HG03025 (cell line): ENCODE results near the gene FAIM2.

ENCODE experiments used
- ATAC-seq: cut with Tn5 transposase; IDR thresholded peaks from one replicate; pipeline ENCODE4 v1.9.1; 2021; ENCODE audit warnings: mild to moderate bottlenecking, moderate library complexity; ENCODE audit not compliant: unreplicated experiment, low FRiP score

The FAIM2 gene

DNA sequence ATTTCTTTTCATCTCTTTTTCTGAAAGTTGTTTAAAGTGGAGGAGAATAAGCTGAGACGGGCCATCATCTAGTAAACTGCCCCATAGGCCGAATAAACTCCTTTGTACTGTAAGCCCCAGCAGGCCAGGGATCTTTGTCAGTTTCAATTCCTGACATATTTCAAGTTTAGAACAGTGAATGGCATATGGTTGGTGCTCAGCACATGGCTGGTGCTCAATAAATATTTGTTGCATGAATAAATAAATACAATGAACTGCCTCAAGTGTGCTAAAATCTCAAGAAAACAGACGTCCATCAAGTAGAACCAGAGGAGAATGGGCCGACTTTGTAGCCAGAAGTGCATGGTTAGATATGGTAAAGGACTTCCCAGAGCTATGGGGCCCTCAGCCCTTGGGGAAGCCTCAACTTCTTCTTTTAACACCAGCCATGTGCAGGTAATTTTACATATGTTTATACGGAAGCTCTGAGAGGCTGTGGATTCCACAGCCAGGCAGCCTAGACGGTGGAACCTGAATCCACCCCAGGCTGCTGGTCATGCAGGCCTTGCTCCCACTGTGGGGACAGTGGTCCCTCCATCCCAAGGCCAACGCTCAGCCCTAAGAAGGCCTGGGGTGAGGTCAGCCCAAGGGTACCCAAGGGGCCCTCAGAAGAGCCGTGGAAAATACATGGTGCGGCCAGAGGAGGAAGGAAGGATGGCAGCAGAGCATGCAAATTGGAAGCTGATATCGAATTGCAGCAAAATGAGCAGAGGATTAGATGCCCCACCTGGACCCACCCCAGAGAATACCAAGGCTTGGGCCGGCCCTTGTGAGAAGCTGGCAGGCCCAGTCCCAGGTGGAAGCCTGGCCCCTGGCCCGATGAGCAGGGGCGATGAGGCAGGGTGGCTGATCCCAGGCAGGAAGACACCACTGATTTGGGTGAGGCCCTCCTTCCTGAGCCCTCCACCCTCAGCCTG, 38.1 kb upstream of the FAIM2 start:
- no peak for ATAC-seq

DNA sequence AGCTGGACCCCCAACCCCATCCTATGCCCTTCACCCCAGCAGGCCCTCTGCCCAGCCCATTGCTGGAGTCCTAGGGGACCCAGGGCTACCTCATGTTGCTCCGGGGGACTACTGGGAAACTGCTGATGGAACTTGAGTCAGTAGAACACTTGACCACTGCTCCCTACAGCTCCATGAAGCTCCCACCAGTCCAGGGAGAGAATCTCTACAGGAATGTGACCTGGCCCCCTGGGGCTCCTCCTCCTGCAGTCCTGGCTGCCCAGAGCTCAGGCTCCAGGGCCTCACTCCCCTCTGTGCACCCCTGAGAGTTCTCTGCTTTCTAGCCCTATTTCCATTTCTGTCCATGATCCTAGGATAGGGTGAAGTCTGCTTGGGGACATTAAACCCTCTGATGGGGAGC, 36.0 kb upstream of the FAIM2 start:
- ATAC-seq: no peak

DNA sequence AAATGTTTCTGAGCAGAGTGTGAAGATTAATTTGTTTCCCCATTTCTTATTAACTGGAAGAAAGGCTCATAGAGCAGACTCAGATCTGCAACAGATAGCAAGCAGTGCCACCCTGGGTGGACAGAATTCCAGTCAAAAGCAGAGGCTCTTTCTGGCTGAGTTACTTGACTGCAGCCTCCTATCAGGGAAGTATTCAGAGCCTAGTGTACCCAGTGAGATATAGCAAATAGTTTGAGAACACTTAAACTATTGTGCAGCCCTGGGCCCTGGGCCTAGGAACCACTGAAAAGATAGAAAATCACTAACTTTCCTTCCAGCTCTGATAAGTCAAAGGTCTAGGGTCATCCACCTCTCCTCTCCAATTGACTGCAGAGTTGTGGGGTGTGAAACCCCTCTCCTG, 35.6 kb upstream of the FAIM2 start:
- no peak for ATAC-seq

DNA sequence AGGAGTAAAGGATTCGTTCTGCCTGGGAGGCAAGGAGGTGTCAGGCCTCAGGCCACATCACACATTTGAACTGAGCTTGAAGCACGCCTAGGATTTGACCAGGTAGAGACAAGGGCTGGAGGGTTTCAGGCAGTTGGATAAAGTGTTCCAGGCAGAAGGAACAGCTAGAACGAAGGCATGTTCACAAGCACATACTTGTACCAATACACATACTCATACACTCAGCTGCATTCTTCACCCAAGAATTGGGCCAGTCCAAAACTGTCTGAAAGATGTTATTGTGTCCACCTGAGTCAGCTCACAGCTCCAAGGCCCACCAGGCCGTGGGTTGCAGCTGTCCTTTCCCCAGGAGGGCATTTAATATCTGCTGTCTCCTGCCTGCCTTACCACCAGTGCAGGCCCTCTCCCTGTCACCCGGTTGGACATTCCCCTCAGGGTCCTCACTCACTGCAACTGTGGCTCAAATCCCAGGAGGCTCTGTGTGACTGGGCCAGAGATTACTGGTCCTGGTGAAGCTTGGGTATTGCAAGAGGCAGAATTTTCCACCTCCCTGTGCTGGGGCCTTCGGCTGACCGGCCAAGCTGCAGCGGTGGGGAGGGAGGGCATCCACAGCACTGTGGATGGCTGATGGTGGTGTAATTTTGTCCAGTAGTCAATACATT, 34.1 kb upstream of the FAIM2 start:
- no peak for ATAC-seq

DNA sequence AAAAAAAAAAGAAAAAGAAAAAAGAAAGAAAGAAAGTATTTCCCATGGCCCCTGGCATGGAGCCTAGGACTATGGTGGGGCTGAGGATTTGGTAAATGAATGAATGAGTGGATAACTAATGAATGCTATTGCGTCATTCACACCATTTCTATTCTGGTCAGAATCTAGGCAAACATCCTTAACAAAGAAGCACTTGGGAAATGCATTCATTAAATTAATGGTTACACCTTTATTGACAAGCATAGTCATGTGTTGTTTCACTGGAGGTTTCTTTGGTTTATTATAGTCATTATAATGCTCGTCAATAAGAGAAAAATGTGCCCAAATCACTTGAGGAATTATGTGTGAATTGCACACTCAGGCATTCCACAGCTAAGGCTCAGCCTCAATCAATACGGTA, 33.2 kb upstream of the FAIM2 start:
- no peak for ATAC-seq

DNA sequence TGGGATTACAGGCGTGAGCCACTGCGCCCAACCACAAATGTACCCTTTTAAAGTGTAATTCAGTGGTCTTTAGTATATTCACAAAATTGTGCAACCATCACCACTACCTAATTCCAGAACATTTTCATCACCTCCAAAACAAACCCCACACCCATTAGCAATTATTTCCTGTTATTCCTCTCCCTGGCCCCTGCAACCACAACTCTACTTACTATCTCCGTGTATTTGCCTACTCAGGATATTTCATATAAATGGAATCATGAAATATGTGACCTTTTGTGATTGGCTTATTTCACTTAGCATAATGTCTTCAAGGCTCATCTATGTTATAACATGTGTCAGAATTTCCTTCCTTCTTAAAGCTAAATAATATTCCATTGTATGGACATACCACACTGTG, 30.8 kb upstream of the FAIM2 start:
- ATAC-seq: no peak

DNA sequence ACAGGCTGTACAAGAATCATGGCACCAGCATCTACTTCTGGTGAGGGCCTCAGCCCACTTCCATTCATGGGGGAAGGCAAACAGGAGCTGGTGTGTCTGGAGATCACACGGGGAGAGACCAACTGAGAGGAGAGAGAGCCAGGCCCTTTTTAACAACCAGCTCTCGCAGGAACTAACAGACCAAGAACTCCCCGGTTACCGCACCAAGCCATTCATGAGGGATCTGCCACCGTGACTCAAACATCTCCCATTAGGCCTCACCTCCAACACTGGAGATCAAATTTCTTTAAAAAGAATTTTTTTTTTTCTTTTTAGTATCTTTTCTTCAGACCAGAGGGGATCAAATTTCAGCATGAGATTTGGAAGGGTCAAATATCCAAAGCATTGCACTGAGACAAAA, 30.1 kb upstream of the FAIM2 start:
- no peak for ATAC-seq

DNA sequence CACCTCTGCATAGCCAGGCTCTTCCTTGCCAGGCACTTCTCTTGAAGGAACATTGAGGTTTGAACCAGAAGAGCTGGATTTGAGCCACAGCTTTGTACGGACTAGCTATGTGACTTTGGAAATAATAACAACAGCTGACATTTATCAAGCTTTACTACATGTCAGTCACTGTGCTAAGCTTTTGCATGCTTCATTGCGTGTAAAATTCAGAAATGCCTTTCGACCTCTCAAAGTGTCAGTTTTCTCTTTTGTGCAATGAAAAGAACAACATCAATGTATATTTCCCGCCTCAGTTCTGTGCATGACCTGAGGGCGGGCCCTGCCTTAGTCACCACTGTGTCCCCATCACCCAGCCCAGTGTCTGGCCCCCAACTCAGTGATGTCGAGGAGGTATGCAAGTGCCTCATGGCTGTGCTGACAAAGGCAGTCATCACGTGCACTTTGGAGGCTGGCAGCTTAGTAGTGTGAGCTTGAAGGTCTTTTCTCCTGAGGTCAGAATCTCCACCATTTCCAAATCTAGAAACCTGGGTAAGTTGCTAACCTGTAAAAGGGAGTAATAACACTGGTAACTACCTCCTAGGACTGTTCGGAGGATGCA, 28.9 kb upstream of the FAIM2 start:
- ATAC-seq: no peak

DNA sequence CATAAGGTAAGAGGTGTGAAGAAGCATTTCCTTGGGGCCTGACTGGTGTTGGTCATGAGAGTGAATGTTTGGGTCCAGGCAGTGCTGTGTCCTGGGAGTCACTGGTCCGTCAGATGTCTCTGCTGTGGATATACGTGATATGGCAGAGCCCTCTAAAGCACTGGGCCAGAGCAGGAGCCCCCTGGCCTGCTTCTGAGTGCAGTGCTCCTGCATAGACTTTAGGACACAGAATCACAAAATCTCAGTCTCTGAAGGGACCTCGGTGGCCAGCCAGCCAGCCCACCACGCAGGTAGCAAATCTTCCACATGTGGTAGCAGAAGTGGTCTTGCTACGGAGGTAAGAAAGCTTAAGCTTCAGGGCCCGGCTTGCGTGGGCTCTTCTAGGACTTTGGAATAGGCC, 28.3 kb upstream of the FAIM2 start:
- ATAC-seq: no peak

DNA sequence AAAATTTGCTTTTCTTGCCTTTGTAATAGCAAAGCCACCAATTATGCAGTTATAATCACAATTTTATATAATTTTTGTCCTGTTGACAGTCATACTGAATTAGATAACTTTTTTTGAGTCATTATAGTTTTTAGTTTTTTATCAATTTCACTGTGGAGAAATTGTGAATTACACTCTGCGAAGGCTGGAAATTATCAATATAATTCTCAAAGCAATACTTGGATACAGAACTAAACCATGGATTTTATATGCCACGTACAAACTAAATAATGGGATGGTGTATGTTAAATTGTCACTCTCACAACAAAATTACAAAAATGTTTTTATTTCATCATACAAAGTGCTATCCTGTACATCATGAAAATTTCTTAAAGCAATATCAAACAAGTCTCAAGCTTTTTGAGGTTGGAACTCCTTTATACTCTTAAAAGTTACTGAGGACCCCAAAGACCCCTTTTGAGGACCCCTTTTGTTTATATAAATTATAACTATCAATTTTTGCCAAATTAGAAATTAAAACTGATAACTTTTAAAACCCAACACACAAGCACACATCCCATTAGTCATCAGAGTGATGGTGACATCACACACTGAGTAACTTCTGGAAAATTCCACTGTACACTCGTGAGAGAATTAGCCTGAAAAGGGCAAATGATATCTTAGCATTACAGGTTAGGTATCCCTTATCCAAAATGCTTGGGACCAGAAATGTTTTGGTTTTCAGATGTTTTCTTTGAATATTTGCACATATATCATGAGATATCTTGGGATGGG, 27.0 kb upstream of the FAIM2 start:
- ATAC-seq: no peak

DNA sequence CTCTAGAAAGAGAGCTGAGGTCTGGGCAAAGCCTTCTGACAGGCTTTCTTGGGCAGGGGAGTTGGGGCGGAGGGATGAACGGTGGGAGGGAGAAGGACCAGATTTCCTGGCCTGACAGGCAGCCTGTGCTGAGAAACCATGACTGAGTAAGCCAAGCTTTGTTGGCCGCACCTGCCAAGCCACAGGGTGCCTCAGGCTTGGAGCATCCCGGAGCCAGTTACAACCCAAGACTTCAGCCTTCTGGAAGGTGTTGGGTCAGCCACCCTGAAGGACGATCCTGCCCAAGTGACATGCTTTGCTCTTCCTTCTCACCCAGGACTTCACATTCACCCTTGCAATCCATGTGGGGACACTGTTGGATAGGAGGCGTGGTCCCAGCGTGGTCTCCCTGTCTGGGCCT, 25.9 kb upstream of the FAIM2 start:
- ATAC-seq: no peak

DNA sequence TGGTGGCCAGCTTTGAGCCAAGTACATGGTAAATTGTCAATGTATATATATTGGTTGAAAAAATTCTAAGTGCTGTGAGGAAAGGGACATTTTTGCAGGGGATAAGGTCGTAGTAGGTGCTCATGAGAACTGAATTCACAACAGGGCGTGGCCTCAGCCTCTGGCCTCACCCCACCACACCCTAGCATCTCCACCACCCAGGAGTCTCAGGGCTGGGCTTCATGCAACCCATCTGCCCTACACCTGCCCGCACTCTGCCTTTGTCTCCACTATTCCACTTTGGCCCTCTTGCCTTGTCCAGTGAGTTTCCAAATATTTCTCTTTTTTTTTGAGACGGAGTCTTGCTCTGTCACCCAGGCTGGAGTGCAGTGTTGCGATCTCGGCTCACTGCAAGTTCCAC, 24.8 kb upstream of the FAIM2 start:
- no peak for ATAC-seq

DNA sequence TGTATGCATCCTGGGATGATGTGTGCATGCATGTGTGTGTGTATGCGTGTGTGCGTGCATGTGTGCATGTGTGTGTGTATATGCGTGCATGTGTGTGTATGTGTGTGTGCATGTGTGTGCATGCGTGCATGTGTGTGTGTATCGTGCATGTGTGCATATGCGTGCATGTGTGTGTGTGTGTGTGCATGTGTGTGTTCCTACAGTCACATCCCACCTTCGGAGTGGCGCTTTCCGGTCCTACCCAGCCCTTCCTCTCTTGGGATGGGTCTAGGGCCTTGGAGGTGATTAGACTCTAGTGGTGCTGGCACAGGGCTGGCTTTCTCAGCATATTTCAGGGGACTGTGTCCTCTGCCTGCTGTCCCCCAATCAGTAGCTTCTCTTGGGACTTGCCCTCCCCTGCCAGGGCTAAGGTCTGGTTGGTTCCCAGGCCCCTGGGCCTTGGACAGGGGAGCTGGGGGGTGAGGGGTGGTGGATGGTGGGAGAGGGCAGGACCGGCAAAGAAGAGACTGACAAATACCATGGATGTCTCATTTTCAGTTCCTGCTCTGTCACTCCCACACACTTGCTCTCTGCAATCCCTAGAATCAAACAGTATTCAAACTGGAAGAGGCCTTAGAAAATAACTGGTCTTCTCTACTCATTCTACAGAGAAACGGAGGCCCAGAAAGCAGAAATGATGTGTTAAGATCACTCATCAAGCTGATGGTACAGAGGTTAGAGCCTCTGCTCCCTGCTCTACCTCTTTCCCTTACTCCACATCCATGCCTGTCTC, 21.9 kb upstream of the FAIM2 start:
- ATAC-seq: no peak

DNA sequence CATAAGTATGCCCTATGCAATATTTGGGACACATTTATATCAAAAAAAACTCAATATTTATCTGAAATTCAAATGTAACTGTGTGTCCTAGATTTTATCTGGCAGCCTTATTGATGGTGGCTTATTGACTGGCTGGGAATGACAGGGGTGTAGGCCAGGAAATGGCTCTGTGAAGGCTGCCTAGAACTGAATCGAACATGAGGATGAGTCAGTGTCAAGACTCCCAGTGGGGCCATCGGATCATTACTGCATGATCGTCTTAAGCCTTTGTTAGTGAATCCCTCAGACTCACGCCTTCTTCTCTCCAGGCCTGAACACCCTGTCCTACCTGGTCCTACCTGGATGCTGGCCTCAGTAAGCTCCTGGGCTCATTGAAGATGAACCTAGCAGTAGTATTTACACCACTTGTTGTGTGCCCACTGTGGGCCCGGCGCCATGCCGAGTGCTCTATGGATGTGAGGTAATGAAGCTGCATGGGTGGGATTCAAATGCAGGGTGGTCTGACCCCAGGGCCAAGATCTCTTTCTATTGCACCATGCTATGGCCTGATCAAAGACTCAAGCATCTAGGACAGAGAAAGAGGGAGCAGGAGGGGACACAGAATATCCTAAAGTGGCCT, 21.0 kb upstream of the FAIM2 start:
- no peak for ATAC-seq

DNA sequence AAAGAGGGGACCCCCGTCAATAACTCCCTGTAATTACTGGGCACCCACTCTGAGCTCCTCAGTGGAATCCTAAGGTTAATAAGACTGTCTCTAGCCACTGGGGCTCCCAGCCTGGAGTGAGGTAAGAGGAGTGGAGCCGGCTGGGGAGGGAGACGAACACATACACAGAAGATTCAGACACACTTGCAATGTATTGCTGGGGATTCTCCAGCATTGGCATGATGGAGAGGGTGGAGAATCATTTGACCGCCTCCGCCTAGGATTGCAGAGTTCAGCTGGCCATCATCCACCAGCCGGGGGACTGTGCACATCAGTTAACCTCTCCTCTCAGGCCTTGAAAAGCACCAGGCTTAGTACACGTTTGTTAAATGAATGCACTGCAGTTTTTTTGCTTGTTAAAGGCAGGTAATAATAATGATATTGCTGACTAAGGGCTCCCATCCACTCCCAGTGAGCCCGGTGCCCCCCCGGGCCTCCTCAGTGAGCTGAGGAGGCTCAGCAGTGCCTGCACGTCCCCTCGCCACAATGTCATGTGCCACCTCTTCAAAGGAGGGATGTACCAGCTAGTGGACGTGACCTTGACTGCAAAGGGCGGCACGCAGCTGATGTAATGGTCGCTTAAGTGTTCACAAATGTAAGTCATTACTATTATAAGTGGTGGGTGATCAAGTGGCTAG, 20.3 kb upstream of the FAIM2 start:
- no peak for ATAC-seq

DNA sequence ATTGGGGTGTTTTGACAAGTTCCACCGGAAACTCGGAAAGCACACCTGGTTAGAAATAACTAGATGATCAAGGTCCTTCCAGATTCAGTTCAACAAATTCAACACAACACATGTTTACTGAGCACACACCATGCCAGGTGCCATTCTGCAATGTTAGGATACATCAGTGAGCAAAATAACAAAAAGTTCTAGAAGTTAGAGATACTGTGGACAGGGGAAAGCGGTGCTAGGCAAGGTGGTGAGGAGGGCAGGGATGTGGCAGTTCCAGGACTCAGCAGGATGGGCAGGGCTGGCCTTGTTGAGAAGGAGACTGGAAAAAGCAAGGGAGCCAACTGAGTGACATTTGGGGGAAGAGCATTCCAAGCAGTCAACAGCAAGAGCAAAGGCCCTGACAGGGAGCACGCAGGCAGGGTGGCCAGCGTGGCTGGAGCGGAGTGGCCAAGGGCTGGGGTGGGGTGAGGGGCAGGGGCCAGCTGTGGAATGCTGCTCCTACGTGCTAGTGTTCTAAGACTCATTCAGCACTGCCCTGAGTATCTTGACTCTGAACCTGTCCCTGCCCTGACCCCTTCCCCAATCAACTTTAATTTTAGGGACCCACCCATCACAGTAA, 19.4 kb upstream of the FAIM2 start:
- no peak for ATAC-seq

DNA sequence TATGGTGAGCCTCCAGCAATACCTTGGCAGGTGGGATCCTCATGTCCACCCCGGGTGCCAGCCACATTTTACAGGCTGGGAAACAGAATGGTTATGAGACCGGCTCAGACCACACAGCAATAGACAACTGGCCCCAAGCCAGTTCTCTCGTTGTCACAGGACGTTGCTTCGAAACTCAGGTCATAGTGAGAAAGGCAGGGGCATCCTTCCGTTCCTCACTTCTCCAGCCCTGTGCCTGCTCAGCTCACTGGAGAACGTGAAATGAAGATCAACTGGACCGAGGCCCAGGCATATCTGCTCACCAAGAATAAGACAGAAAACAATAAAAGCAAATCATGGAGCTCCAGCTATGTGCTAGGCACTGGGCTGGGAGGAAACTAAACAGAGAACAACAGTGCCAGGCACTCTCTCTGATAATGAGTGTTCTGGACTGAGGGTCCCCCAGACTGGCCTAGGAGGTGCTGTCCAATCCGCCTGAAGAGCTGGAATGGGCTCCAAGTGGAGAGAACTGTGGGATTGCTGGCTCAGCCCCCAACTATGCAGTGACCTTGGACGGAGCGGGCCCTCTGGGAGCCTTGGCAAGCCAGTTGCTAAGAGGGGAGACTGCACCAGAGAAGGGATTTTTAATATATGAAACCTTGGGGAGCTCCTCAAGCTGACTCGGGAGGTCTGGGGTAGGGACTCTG, 18.8 kb upstream of the FAIM2 start:
- no peak for ATAC-seq

DNA sequence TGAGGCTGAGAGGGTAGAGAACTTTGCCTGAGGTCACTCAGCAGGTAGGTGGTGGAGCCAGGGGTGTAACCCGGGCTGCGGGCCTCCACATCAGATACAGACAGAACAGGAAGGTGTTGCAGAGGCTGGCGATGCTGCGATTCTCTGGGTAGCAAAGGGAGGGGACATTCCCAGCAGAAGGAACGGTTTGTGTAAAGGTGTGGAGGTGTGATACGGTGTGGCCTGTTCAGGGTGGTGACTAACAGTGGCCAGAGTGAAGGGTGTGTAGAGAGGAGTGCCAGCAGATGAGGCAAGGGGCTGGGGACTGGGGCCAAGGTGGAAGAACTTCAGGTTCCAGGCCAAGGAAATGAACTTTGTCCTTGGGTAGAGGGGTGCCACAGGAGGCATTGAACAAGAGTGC, 18.2 kb upstream of the FAIM2 start:
- ATAC-seq: no peak
